Stimulated activated CD8-positive, alpha-beta memory T cell treated with anti-CD3 and anti-CD28 coated beads, Interleukin-7, amount 100 ng/mL, for 1 hour (primary cell): ENCODE data around the gene PIGQ.

ENCODE experiments used
- DNase-seq, 2 donors: peaks; one replicate each; pipeline ENCODE4 v3.0.0-alpha.2; 2020; ENCODE audit warnings: low read depth in 2 of 2

Gene PIGQ

DNA sequence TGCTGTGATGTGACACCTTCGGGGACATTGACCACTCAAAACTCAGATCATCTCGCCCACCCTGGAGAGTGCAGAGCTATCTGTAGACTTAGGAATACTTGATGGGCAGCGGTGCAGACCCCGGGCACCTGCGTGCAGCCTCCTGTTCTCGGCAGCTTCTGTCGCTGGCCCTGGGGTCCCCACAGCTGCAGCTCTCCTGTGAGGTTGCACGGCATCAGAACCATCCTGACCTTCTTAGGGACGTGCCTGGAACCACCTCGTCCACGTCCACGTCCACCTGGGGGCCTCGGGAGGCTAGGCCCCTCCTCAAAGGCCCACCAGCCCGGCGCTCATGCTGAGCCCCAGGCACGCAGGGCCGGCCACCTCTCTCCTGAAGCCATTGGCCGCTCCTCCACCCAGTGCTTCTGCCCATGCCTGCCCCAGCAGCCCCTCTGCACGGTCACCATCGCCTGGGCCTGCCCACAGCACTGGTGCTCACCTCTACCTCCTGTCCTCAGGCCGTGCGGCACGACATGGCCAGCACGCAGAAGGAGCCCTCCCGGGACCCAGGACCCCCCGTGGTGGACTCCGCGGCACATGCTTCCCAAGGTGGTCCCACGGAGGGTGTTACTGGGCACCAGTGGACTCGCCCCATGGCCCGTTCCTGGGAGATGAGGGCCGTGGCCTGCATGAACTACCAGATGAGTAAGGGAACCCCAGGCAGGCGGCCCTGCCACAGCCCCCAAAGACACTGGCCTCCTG is 58.7 kb downstream of the PIGQ start:
- DNase-seq: no peak

DNA sequence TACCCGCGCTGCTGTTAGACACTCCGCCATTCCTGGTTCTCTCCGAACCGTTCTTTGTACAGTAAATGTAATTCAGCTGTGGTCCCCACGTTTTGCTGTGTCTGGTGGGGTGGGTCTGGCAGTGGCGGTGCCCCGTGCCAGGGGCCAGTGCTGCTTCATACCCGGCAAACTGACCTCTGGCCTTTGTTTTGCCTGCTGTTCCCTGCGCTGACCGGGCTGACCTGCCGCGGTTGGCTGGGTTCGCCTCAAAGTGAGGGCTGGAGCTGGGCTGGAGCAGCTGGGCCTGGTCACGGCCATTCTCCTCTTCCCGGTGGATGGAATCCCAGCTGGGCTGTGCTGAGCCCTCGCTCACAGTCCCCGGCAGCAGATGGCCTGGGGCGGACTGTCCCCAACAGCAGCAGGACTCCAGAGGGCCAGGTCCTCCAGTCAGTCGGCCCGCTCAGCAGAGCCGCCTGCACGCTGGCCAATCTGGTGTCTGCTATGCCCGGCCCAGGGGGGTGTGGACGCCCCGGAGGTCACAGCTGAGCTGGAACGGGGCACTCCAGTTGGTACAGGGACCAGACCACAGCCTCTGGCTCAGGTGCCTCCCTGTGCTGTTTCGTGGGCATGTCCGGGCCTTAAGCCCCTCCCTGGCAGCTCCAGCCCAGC is 59.5 kb downstream of the PIGQ start:
- DNase-seq: no peak

DNA sequence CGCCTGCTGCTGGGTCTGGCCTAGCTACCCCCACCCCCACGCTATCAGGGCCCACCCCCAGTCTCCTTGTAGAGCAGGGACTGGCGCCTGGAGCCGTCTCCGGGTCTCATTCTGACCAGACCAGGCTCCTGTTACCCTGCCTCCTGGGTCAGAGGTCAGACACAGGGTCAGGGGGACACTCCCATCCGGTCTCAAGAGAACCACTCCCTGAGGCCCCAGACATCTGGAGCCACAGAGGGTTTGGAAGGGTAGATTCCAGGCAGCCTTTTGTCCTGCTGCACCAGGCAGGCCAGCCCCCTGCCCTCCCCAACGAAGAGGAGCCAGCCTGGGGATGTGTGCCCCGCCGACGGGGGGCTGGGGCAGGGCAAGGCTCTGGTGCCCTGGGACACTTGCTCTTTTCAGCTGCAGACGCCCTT is 60.1 kb downstream of the PIGQ start:
- DNase-seq: no peak

DNA sequence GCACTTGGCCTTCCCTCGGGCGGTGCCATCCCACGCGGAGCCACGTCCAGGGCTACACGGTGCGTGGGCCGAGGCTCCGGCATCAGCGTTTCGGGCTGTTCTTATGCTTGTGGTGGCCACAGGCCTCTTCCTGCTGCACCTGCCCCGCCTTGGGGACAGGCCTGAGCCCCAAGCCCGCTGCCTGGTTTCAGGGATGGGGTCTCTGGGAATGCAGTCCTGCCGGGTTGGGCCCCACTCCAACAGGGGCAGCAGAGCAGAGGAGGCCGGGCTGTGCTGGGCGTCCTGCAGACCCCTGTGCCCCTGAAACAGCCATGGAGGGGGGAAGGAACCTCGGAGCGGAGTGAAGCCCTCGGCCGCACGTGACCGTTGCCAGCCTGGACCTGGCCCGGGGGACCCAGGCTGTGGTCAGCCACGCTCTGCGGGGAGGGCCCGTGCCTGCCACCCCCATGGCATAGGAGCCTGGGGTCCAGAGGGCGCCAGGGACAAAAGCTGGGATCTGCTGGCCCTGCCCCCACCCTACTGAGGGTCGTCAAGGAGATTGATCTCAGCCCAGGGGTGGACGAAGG is 60.6 kb downstream of the PIGQ start:
- DNase-seq: no peak

DNA sequence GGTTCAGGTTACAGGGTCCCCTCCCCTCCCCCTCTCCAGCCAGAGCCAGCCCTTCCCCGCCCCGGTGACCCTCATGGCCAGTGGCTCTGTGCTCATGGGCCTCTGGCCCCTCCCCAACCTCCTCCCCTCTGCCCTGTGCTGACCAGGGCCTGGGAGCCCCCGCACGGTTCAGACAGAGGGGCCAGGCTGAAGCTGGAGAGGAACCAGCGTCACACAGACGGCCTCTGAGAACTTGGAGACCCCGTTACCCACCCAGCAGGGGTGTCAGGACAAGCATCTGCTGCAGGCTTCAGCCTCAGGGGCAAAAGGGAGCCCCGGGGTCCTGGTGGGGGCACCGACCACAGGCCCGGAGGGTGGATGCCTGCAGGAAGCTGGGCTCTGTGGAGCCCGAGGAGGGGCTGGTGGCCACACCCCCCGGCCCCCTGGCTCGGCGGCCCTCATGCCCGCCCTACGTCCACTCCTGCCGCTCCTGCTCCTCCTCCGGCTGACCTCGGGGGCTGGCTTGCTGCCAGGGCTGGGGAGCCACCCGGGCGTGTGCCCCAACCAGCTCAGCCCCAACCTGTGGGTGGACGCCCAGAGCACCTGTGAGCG is 61.1 kb downstream of the PIGQ start, which contains the start of gene WFIKKN1:
Gene WFIKKN1 (plus strand): TSS at position 171 of the 591 bp plus-strand sequence. CDS start 269 bp downstream, at position 440.
- DNase-seq: no peak

DNA sequence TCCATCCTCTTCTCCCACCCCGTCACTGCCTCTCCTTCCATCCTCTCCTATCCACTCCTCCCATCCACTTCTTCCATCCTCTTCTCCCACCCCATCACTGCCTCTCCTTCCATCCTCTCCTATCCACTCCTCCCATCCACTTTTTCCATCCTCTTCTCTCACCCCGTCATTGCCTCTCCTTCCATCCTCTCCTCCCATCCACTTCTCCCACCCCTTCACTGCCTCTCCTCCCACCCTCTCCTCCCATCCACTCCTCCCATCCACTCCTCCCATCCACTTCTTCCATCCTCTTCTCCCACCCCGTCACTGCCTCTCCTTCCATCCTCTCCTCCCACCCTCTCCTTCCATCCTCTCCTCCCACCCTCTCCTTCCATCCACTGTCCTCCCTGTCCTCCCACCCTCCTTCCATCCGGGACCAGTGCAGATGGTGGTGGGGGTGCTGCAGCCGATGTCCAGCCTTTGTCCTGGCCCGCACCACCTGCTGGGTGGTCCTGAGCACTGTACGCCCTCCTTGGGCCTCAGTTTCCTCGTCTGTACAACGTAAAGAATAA is 62.1 kb downstream of the PIGQ start:
- DNase-seq: no peak

DNA sequence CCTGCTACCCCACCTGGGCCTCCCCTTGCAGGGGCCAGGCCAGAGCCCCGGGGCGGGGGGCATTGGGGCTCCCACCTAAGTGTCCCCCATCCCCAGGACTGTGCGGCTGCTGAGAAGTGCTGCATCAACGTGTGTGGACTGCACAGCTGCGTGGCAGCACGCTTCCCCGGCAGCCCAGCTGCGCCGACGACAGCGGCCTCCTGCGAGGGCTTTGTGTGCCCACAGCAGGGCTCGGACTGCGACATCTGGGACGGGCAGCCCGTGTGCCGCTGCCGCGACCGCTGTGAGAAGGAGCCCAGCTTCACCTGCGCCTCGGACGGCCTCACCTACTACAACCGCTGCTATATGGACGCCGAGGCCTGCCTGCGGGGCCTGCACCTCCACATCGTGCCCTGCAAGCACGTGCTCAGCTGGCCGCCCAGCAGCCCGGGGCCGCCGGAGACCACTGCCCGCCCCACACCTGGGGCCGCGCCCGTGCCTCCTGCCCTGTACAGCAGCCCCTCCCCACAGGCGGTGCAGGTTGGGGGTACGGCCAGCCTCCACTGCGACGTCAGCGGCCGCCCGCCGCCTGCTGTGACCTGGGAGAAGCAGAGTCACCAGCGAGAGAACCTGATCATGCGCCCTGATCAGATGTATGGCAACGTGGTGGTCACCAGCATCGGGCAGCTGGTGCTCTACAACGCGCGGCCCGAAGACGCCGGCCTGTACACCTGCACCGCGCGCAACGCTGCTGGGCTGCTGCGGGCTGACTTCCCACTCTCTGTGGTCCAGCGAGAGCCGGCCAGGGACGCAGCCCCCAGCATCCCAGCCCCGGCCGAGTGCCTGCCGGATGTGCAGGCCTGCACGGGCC is 62.9 kb downstream of the PIGQ start:
- no peak for DNase-seq

DNA sequence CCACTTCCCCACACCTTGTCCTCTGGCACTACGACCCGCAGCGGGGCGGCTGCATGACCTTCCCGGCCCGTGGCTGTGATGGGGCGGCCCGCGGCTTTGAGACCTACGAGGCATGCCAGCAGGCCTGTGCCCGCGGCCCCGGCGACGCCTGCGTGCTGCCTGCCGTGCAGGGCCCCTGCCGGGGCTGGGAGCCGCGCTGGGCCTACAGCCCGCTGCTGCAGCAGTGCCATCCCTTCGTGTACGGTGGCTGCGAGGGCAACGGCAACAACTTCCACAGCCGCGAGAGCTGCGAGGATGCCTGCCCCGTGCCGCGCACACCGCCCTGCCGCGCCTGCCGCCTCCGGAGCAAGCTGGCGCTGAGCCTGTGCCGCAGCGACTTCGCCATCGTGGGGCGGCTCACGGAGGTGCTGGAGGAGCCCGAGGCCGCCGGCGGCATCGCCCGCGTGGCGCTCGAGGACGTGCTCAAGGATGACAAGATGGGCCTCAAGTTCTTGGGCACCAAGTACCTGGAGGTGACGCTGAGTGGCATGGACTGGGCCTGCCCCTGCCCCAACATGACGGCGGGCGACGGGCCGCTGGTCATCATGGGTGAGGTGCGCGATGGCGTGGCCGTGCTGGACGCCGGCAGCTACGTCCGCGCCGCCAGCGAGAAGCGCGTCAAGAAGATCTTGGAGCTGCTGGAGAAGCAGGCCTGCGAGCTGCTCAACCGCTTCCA is 63.7 kb downstream of the PIGQ start:
- no peak for DNase-seq
